HG03520 (cell line): ENCODE results near the gene SLC25A21.
"Not testable (repeated sequence)": the region's sequence is repeated elsewhere in the genome, so short reads cannot be mapped to it uniquely, and the experiment has no call there.

Source experiments
- ATAC-seq: cut with Tn5 transposase; IDR thresholded peaks from one replicate; pipeline ENCODE4 v1.9.1; 2021; ENCODE audit warnings: mild to moderate bottlenecking, moderate library complexity; ENCODE audit not compliant: unreplicated experiment

SLC25A21 gene

DNA sequence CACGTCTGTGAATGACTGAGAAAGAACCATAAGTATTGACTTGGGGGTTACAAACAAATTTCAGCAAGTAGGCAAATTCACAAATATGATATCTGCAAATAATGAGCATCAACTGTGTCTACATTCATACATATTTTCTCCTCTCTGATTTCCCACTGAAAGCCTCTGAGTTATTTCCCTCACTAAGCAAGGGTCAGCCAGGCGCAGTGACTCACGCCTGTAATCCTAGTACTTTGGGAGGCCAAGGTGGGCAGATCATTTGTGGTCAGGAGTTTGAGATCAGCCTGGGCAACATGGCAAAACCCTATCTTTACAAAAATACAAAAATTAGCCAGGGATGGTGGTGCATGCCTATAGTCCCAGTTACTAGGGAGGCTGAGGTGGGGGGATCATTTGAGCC lies 80.8 kb downstream of the SLC25A21 start:
- no peak for ATAC-seq

DNA sequence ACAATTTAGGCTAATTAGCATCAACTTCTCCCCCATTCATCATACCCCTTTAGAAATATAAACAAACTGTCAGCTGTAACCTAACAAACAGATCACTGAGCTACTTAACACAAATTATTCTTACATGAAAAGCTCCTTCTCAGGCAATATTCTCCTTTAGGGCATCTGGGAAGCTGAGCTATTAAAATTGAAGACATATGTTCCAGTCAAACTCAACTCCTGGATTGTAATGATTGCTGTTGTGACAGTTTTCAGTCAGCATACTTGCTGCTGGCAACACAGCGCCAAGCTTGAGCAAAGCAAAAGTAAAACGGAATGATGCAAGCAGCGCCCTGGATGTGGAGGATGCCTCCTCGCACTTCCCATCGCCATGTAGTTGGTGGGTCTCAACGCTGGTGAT lies 82.4 kb downstream of the SLC25A21 start:
- ATAC-seq = no peak

DNA sequence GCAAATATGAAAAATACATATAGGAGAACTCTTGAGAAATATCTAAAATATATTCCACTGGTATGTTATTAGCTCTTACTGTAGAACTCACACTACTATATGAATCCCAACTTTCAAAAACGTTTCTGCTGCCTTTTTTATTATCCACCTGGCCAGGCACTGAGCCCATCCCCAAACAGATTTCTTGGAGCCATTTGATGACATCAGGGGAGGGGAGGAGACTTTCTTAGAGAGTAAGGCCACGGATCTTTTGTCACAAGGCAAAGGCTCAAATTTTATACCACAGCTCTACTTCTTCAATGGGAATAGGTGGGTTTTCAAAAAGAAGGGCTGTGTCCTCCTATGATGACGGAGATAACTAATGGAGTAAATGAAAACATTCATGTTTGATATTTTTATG lies 83.0 kb downstream of the SLC25A21 start:
- ATAC-seq = no peak

DNA sequence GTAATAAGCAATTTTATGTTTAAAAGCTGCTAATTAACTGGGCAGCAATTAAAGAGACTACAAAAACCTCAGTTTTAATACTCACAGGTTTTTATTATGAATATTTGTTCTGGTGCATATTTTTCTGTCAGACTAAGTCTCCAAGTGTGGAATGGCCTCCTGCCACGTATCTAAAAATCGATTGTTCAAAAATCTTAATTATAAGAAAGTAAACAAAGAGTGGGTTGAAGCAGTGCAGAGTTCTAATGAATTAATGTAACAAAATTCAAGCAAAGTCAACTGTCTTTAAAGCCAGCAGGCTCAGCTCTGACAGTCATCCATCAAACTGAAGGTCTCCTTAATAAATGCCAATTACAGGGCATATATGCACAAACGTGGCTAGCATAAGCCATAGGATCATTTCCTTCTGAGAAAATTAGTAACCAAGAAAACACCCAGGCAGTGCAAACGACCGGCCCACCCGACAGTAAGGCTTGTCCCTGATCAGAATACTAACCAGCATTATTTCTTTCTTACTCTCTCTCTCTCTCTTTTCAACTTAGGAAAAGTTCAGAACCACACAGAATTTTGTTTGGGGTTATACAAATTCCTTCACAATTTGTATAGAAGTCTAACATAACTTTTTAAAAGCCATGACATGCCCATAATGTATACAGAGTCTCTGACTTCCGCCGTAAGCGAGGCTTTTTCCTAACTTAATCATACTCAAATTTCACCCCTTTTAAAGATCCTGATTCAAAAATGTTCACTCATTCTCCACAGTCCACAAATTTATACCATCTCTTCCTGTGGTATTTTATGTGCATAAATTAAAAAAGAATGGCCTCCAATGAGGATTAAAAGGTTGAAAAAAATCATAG lies 83.8 kb downstream of the SLC25A21 start:
- ATAC-seq = no peak

DNA sequence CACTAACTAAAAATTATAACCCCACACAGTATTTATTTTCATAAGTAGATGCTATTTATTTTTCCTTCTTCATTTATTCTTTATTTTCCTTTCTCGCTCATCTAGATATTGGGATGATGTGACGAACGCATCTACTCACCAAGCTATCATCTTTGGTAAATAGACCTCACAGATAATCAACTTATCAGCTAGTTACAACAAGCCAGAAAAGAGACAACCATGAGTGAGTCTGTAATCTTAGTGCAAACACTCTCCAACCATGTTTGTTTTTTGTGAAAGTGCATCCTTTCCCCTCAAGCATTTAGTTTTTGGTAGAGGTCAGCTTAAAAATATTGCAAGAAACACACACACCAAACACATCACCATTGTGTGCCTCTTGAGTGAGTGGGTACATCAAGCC lies 84.9 kb downstream of the SLC25A21 start:
- ATAC-seq = no peak

DNA sequence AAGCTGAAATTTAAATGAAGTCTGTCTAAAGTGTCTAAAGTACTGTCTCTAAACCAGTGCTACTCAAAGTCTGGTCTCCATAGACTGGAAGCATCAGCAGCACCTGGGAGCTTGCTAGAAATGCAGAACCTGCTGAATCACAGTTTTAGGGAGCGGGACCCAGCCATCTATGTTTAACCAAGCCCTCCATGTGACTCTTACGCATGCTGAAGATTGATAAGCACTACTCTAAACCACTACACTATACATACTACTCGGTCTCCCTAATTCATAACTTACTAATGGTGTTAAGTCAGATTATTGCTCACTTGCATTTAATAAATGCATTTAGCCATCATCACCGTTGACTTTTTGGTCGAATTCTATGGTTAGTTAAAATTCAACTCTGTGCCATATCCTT lies 88.8 kb downstream of the SLC25A21 start:
- ATAC-seq = no peak

DNA sequence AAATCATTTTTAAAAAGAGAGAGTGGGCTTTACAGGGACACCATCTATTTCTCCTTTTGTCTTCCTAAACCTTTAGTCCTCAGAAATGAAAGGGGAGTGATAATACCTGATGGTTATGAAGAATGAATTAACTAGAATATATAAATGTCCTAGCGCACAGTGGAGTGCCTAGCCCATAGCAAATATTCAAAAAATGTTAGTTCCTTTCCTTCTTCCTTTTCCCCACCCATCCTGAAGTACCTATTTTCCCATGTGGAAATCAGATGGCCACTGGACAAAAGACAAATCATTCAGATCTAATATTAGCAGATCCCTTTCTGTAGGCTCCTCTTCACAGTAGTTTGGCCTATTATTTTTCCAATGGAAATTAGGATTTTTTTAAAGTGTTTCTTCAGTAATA lies 90.0 kb downstream of the SLC25A21 start:
- ATAC-seq = no peak

DNA sequence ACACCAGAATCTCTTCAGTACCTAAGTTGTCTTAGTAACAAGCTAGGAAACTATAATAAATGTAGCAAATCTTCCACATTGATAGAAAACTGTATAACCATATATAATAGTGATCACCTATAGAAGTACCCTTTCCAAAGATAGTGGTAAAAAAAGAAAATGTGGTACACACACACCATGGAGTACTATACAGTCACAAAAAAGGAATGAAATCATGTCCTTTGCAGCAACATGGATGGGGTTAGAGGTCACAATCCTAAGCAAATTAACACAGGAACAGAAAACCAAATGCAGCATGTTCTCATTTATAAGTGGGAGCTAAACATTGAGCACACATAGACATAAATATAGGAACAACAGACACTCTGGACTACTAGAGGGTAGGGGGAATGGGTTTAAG lies 90.5 kb downstream of the SLC25A21 start:
- no peak for ATAC-seq

DNA sequence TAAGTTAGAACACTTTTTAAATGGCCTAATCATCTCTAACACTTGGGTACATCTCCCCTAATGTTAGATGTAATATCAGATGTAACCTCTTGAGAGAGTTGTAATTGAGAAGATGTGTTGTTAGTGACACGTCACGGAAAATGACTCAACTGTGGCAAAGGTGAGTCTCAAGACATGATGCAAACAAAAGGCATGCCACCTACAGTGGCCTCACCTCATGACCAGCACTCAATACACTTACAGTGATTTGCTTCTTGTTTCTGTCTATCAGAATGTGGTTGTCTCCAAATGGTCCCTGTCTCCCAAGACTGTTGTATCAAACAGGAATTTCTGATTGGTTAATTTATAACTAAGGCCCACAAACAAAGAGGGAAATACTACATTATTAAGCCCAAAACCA lies 91.2 kb downstream of the SLC25A21 start:
- no peak for ATAC-seq

DNA sequence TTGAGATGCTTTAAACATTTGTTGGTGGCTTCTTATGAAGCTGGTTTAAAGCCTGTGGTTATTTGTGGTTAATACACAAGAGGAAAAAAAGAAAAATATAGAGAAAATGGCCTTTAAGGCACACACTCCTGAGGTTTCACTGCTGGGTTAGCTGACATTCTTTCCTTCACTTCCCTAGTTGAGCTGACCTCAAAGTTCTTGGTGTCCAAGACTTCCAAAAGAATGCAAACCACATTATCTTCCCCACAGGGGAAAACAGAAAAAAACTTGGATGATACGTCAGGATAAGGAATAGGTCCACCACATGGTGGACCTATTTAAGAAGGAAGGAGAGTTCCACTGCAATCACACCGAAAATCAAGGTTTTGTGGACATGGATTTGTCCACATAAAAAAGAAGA lies 94.3 kb downstream of the SLC25A21 start:
- ATAC-seq = no peak

DNA sequence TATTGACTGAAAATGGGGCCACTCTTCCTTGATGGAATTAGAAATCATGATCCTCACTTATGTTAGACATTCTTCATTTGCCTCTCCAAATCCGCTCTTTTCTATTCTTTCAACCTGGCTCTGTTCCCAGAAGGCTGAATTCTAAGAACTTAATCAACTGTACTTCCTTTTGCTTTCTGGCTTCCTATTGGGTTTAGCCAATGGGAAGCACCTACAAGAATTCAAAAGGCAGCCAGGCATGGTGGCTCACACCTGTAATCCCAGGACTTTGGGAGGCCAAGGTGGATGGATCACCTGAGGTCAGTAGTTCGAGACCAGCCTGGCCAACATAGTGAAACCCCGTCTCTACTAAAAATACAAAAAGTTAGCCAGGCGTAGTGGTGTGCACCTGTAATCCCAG lies 98.1 kb downstream of the SLC25A21 start:
- not testable (repeated sequence) for ATAC-seq

DNA sequence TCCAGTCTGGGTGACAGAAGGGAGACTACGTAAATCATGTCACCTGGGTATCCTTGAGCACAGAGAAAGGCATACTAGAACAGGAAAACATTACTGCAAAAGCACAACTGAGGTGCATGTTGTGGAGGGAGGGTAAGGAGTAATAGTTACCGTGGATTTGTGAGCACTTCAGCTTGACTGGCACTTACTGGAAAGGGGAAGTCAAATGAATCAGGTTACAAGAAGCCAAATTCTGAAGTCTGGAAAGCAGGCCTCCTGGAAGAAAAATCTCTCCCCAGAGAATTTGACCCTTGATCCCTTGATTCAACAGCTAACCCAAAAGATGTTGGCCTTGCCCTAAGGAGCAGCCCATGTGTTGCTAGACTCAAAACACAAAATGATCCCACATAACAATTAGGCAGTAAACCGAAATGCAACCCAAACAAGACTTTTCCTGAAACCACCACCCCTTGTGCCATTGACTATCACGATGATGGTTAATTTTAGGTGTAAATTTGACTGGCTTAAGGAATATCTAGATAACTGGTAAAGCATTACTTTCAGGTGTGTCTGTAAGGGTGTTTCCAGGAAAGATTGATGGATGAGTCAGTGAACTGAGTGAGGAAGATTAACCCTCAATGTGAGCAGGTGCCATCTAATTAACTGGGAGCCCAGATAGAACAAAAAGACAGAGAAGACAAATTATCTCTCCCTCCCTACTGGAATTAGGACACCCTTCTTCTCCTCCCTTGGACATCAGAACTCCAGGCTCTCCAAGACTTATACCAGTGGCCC lies 108.8 kb downstream of the SLC25A21 start:
- no peak for ATAC-seq

DNA sequence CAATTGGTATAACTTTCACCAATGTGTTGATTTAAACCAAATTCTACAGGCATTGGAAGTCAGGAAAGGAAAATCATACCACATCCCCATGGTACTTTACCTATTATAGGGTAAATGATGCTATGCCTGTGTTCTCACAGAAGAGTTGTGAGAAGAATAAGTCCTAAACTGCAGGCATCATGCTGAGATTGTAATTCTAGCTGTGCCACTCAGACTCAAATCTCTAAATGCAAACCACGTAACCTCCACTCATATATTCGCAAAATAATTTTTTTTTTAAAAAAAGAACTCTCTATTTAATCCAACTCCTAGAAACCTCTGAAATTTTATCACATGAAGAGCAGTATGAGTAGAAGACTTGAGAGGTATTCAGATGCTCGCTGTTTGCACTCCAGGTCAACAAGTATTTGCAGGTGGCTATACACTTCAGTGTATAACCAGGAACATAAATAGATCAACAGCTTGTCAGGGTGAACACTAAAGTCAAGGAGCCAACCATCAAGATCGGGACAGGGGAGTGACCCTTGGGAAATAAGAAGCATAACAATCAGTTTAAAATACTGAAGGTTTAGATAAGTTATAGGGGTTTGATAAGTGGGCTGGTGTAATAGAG lies 110.1 kb downstream of the SLC25A21 start:
- ATAC-seq = no peak

DNA sequence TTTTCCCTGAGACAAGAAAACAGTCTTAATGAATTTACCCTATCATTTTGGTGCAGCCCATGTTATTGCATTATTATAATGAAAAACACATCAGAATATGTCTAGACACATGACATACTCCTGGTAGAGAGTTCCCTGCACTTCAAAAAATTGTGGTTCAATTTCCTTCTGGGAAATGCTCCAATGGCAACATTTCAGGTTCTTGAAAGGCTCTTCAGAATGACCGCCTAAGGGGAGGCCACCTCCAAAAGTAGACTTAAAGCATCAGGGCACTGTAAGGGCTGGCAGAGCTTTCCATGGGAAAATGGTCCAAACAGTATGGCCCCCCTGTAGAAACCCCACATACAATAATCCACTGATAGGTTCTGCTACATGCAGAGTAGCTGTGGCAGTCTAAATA lies 110.7 kb downstream of the SLC25A21 start:
- no peak for ATAC-seq

DNA sequence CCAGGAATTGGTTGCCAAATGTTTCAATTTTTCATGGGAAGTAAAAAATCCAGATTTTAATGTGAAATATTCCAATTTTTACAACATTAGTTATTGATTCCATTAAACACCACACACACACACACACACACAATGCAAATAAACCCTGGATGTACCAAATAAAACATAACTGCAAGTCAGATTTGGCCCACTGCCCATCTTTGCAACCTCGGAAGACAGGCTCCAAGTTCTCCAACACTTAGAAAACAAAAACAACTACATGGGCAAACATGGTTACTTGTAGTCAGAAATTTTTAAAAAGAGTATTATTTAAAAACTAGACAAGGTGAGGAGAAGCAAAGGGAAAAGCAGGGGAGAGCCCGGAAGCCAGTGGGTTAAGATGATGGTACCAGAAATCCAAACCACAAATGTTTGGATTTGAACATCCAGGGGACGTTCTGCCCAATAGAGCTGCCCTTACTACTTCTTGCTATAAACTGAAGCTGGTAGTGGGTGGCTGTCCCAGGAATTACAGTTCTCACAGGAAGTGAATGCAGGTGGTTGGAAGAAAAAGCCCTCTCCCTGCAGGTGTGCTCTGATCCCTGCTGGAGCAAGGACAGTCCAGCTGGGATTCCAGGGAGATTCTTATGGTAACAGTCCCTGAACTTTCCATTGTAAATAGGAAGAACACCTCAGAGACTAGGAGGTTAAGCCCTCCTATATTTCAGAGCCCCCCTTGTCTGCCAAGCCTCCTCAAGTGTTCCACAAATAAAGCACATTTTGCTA lies 111.7 kb downstream of the SLC25A21 start:
- ATAC-seq = no peak

DNA sequence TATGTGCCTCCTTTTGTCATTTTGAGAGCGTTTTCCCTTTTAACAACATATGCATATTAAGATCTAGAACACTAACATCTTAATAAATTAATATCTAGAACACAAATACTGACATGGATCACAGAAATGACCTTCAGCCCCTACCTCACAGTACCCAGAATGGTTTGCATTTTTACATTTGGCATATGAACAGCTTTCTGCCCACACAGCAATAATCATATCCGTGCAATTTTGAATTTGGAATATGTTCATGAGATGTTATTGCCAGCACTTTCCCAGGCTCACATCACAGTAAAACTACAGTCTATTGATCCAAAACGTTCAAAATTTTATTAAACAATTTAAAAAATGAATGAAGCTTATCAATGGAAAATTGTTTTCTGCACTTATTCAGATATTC lies 114.6 kb downstream of the SLC25A21 start:
- no peak for ATAC-seq

DNA sequence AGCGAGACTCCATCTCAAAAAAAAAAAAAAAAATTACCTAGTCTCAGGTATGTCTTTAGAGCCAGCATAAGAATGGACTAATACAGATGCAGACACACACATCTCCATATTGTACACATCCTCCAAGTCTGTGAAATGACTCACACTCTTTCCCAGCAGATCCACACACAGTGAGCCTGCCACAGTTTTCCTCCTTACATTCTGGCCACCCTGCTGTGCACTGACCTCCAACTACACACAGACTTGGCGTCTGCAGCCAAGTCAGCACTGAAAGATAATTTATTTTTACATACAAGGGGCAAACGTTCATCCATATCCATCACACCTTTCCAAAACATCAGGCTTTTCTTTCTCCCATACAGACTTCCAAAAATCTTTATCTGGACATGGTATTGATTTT lies 115.9 kb downstream of the SLC25A21 start:
- ATAC-seq = no peak

DNA sequence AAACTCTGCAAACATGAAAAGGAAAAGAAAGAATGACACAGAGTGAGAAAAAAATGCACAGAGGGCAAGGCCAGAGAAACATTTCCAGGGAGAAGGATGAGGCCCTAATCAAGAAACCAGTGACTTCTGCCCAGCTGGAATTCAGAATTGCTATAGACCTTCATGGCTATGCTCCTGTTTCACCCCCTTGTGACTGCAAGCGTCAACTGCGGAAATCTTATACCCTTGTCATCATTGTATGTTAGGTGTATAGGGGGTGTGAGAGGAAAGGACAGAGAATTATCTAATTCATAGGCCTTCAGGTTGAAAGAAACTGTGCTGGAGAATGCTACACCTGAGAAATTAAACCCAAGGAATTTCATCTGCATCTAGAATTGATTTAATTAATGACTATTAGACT lies 117.5 kb downstream of the SLC25A21 start:
- ATAC-seq = no peak

DNA sequence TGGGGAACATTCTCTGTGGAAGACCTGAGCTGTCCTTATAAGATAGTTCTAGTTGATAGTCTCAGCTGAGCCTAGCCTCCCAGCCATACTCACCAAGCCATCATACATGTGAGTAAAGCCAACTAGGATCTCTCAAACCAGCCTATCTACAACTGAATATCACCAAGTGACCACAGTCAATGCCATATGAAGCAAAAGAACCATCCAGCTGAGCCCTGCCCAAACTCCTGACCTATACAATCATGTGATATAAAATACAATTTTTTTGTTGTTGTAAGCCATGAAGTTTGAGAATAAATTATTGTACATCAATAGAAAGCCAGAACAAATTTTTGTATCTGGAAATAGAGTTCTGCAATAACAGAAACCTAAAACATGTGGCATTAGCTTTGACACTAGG lies 118.3 kb downstream of the SLC25A21 start:
- ATAC-seq = no peak

DNA sequence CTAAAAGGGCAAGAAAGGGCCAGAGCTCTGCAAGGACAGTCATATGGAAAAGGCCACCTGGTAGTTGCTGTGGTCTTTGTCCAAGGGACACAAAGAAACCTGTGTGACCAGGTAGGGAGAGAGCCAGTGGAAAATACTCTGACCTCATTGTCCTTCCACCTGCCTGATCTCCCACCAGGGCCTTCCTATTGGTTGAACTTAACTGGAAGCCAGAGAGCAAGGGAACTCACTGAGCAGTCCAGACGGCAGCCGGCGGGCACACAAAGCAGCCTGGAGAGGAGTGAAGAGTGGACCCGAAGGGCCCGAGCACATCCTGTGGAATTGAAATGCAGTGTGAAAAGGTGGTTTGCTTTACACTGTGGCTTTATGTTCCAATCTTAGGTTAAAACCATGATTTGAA lies 120.7 kb downstream of the SLC25A21 start:
- no peak for ATAC-seq

DNA sequence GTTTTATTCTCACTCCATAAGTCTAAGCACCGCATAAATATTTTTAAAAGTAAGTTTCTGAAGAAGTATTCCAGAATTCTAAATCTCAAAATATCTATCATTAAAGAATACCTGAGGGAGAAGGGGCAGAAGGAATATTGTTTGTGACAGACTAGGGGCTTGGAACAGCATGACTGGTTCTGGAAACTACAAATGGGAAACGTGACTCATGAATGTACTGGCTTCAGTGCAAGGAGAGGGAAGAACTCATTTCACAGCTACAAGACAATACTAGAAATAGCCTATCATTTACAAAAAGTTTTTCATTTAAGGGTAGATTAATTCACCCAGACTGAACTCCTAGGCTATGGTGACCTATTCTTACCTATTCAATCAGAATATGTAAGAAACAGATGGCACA lies 121.3 kb downstream of the SLC25A21 start:
- no peak for ATAC-seq
